Parathyroid adenoma (tissue), 2 donors: Measurements from ENCODE around the gene METTL27.
"Not testable (repeated sequence)": the region's sequence is repeated elsewhere in the genome, so short reads cannot be mapped to it uniquely, and the experiment has no call there.

Experiments used
- H2AFZ ChIP-seq: fragments of 300-600 bp; sonication (generic); one replicate; pipeline ENCODE4 v1.7.0; 2017; ENCODE audit warnings: antibody characterized with exemption, mild to moderate bottlenecking
- H3K27ac ChIP-seq: fragments of 300-600 bp; sonication (generic); one replicate; pipeline ENCODE4 v1.7.0; 2017
- H3K27me3 ChIP-seq: fragments of 300-600 bp; sonication (generic); one replicate; pipeline ENCODE4 v1.7.0; 2017; ENCODE audit warnings: low read length; ENCODE audit not compliant: control insufficient read depth, insufficient read depth
- H3K36me3 ChIP-seq: fragments of 300-600 bp; sonication (generic); one replicate; pipeline ENCODE4 v1.7.0; 2017; ENCODE audit warnings: low read length; ENCODE audit not compliant: control insufficient read depth, insufficient read depth
- H3K4me1 ChIP-seq: fragments of 300-600 bp; sonication (generic); one replicate; pipeline ENCODE4 v1.7.0; 2017; ENCODE audit warnings: control low read depth
- H3K4me2 ChIP-seq: fragments of 300-600 bp; sonication (generic); one replicate; pipeline ENCODE4 v1.7.0; 2017; ENCODE audit warnings: low read length
- H3K4me3 ChIP-seq: fragments of 300-600 bp; sonication (generic); one replicate; pipeline ENCODE4 v1.7.0; 2017; ENCODE audit warnings: low read depth, low read length
- H3K79me2 ChIP-seq: fragments of 300-600 bp; sonication (generic); one replicate; pipeline ENCODE4 v1.7.0; 2017; ENCODE audit warnings: control low read depth
- H3K9ac ChIP-seq: fragments of 300-600 bp; sonication (generic); one replicate; pipeline ENCODE4 v1.7.0; 2017; ENCODE audit warnings: mild to moderate bottlenecking
- H3K9me3 ChIP-seq: fragments of 300-600 bp; sonication (generic); one replicate; pipeline ENCODE4 v1.7.0; 2017; ENCODE audit warnings: low read length; ENCODE audit not compliant: control insufficient read depth
- TF ChIP-seq, protein P1 (sequence below): fragments of 300-600 bp; sonication (generic); IDR thresholded peaks from one replicate; pipeline ENCODE4 v1.7.0; 2017; ENCODE audit warnings: antibody characterized with exemption, mild to moderate bottlenecking
- donor health status: primary hyperparathyroidism.

The METTL27 gene

DNA sequence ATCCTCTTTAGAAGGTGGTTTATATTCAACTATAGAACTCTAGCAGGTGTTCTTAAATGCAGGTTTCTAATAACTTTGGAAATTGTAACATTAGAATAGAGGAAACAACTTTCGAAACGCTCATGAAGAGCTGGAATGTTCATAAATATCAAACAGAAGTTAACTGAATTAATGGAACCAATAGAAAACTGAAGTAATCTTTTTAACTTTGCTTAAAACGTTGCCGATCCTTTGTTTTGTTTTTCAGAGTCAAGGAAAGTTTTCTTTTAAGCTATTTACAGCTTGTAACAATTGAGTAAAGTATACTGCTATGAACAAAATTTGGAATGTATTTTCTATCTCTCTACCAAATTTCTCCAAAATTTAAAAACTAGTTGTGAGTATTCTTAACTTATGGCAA, 53.3 kb downstream of the METTL27 start:
- TF ChIP-seq, protein P1, sequence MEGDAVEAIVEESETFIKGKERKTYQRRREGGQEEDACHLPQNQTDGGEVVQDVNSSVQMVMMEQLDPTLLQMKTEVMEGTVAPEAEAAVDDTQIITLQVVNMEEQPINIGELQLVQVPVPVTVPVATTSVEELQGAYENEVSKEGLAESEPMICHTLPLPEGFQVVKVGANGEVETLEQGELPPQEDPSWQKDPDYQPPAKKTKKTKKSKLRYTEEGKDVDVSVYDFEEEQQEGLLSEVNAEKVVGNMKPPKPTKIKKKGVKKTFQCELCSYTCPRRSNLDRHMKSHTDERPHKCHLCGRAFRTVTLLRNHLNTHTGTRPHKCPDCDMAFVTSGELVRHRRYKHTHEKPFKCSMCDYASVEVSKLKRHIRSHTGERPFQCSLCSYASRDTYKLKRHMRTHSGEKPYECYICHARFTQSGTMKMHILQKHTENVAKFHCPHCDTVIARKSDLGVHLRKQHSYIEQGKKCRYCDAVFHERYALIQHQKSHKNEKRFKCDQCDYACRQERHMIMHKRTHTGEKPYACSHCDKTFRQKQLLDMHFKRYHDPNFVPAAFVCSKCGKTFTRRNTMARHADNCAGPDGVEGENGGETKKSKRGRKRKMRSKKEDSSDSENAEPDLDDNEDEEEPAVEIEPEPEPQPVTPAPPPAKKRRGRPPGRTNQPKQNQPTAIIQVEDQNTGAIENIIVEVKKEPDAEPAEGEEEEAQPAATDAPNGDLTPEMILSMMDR: no peak
- no peak overlapping the region for H3K4me3 ChIP-seq

DNA sequence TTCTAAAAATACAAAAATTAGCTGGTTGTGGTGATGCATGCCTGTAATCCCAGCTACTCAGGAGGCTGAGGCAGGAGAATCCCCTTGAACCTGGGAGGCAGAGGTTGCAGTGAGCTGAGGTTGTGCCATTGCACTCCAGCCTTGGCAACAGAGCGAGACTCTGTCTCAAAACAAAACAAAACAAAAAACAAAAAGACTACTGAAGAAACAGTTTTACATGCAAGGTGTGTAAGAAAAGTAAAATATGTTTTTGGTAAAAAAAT, 54.6 kb downstream of the METTL27 start:
- H3K27me3 ChIP-seq, H3K4me3 ChIP-seq, H3K4me1 ChIP-seq, H3K27ac ChIP-seq, H3K9me3 ChIP-seq, H3K36me3 ChIP-seq, H2AFZ ChIP-seq, H3K79me2 ChIP-seq, H3K9ac ChIP-seq, H3K4me2 ChIP-seq: not testable (repeated sequence)

More for the DNA sequence above, 53.3 kb downstream of the METTL27 start:
- H3K4me2 ChIP-seq: no peak overlapping the region
- no peaks in the 10 kb centered on the region for H3K79me2 ChIP-seq
- no peak overlapping the region for H3K27ac ChIP-seq
- H3K4me1 ChIP-seq: peaks cover 8% of the 10 kb centered on the region
- H3K9me3 ChIP-seq: no peaks in the 10 kb centered on the region
- H3K27me3 ChIP-seq: no peaks in the 10 kb centered on the region
- H2AFZ ChIP-seq: no peak overlapping the region
- H3K9ac ChIP-seq: no peak overlapping the region
- no peaks in the 10 kb centered on the region for H3K36me3 ChIP-seq

DNA sequence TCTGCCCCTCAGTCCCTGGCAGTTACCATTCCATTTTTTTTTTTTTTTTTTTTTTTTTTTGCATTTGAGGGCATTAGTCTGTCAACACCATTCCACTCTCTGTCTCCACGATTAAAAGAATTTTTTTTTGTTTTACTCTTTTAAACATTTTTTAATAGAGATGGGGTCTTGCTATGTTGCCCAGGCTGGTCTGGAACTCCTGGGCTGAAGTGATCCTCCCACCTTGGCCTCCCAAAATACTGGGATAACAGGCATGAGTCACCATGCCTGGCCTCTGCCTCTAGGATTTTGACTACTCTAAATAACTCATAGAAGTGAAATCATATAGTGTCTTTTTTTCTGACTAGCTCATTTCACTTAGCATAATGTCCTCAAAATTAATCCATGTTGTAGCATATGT, 55.7 kb downstream of the METTL27 start:
- no peak overlapping the region for H2AFZ ChIP-seq
- no peaks in the 10 kb centered on the region for H3K36me3 ChIP-seq
- H3K79me2 ChIP-seq: no peaks in the 10 kb centered on the region
- TF ChIP-seq, protein P1: no peak
- H3K4me1 ChIP-seq: no peaks in the 10 kb centered on the region
- H3K27me3 ChIP-seq: no peaks in the 10 kb centered on the region
- no peak overlapping the region for H3K27ac ChIP-seq
- H3K9ac ChIP-seq: no peak overlapping the region
- no peak overlapping the region for H3K4me2 ChIP-seq
- no peaks in the 10 kb centered on the region for H3K9me3 ChIP-seq
- H3K4me3 ChIP-seq: no peak overlapping the region
